ENCODE data around the gene DRAXIN.

DNA sequence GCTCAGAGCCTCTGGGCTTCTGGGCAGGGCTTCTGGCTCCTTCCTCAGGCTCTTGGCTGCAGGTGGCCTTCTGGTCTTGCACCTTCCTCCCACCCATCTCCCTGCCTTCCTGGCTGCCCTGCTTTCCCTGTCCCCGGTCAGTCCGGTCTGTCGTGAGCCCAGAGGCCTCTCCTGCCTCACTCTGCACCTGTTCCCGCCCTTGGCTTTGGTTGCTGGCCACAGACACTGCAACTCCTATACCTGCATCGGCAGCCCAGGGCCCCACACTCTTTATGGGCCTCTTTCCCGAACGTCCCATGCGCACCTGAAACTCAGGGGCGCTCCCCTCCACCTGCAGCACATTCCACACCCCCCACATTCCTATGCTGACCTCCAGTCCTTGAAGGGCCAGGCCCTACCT lies 45.2 kb upstream of the DRAXIN start:
- TF ChIP-seq, protein P1, sequence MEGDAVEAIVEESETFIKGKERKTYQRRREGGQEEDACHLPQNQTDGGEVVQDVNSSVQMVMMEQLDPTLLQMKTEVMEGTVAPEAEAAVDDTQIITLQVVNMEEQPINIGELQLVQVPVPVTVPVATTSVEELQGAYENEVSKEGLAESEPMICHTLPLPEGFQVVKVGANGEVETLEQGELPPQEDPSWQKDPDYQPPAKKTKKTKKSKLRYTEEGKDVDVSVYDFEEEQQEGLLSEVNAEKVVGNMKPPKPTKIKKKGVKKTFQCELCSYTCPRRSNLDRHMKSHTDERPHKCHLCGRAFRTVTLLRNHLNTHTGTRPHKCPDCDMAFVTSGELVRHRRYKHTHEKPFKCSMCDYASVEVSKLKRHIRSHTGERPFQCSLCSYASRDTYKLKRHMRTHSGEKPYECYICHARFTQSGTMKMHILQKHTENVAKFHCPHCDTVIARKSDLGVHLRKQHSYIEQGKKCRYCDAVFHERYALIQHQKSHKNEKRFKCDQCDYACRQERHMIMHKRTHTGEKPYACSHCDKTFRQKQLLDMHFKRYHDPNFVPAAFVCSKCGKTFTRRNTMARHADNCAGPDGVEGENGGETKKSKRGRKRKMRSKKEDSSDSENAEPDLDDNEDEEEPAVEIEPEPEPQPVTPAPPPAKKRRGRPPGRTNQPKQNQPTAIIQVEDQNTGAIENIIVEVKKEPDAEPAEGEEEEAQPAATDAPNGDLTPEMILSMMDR (tag by site-specific recombination; IDR thresholded peaks at IDR 0.05): no peak
- TF ChIP-seq, protein P2, sequence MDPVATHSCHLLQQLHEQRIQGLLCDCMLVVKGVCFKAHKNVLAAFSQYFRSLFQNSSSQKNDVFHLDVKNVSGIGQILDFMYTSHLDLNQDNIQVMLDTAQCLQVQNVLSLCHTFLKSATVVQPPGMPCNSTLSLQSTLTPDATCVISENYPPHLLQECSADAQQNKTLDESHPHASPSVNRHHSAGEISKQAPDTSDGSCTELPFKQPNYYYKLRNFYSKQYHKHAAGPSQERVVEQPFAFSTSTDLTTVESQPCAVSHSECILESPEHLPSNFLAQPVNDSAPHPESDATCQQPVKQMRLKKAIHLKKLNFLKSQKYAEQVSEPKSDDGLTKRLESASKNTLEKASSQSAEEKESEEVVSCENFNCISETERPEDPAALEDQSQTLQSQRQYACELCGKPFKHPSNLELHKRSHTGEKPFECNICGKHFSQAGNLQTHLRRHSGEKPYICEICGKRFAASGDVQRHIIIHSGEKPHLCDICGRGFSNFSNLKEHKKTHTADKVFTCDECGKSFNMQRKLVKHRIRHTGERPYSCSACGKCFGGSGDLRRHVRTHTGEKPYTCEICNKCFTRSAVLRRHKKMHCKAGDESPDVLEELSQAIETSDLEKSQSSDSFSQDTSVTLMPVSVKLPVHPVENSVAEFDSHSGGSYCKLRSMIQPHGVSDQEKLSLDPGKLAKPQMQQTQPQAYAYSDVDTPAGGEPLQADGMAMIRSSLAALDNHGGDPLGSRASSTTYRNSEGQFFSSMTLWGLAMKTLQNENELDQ (tag by site-specific recombination; IDR thresholded peaks at IDR 0.05; ENCODE audit: low read depth): no peak
- no peak for TF ChIP-seq SALL2 (tag by site-specific recombination; IDR thresholded peaks at IDR 0.05; ENCODE audit: borderline replicate concordance)
- no peak for TF ChIP-seq ZNF16 (tag by site-specific recombination; IDR thresholded peaks at IDR 0.05; ENCODE audit: low read depth)
- TF ChIP-seq WT1 (tag by site-specific recombination; IDR thresholded peaks at IDR 0.05): no peak
- TF ChIP-seq ZNF677 (tag by site-specific recombination; IDR thresholded peaks at IDR 0.05): no peak
- no peak for TF ChIP-seq ZNF302 (tag by site-specific recombination; IDR thresholded peaks at IDR 0.05; ENCODE audit: low read depth)
- TF ChIP-seq ZFHX2 (tag by site-specific recombination; conservative IDR thresholded peaks at IDR 0.05): no peak
- TF ChIP-seq, protein P3, sequence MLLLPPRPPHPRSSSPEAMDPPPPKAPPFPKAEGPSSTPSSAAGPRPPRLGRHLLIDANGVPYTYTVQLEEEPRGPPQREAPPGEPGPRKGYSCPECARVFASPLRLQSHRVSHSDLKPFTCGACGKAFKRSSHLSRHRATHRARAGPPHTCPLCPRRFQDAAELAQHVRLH (tag by site-specific recombination; IDR thresholded peaks at IDR 0.05): no peak
- no peak for TF ChIP-seq SETDB1 (IDR thresholded peaks at IDR 0.05; ENCODE audit: insufficient read length, low read length)

Data from HEK293 (cell line).